HepG2 (cell line): ENCODE results near the gene IRS1. TPM values are rescaled to one million over a fixed set of nuclear protein-coding genes. Genes with fewer than 3 reads are reported as not detected.
A peak's percentile ranks its signal among the peaks of the same experiment; 100 is the strongest.

Source experiments
- ARNT ChIP-seq: fragments of 450-650 bp; IDR thresholded peaks from 2 replicates; pipeline ENCODE4 v1.6.1; 2017
- ATF3 ChIP-seq: sonication (generic); formaldehyde crosslinking; IDR thresholded peaks from 2 replicates; pipeline ENCODE4 v1.4.0; 2020; ENCODE audit warnings: missing genetic modification reagents
- FOXA1 ChIP-seq, 2 experiments: fragments of 450-650 bp in 1 of 2; sonication (generic) in 1 of 2; formaldehyde crosslinking in 1 of 2; IDR thresholded peaks; 2 replicates each; pipeline versions ENCODE4 v1.4.0 to v1.6.1; 2016 to 2020; ENCODE audit warnings: missing genetic modification reagents in 1 of 2
- FOXA3 ChIP-seq: IDR thresholded peaks from 2 replicates; pipeline ENCODE4 v1.6.1; 2016; ENCODE audit warnings: missing genetic modification reagents, missing compliant biosample characterization
- FOXJ3 ChIP-seq: sonication (generic); formaldehyde crosslinking; IDR thresholded peaks from 2 replicates; pipeline ENCODE4 v1.4.0; 2020; ENCODE audit warnings: missing genetic modification reagents, mild to moderate bottlenecking, borderline replicate concordance
- HNF4A ChIP-seq: sonication (generic); formaldehyde crosslinking; IDR thresholded peaks from 2 replicates; pipeline ENCODE4 v1.4.0; 2020; ENCODE audit warnings: missing genetic modification reagents
- KLF12 ChIP-seq: sonication (generic); formaldehyde crosslinking; IDR thresholded peaks from 2 replicates; pipeline ENCODE4 v1.4.0; 2020; ENCODE audit warnings: missing genetic modification reagents, borderline replicate concordance
- MYC ChIP-seq: sonication (generic); formaldehyde crosslinking; IDR thresholded peaks from 2 replicates; pipeline ENCODE4 v1.9.0; 2021; ENCODE audit warnings: missing genetic modification reagents, borderline replicate concordance
- NRL ChIP-seq: sonication (generic); formaldehyde crosslinking; IDR thresholded peaks from 2 replicates; pipeline ENCODE4 v1.5.0; 2020; ENCODE audit warnings: missing genetic modification reagents, mild to moderate bottlenecking, moderate library complexity, borderline replicate concordance
- PBX3 ChIP-seq: sonication (generic); formaldehyde crosslinking; IDR thresholded peaks from 2 replicates; pipeline ENCODE4 v1.8.1; 2023; ENCODE audit warnings: missing genetic modification reagents, inconsistent platforms, borderline replicate concordance
- POLR2A ChIP-seq, 2 experiments: IDR thresholded peaks; 2 replicates each; pipeline ENCODE4 v1.6.1; 2011; ENCODE audit warnings: low read depth in 2 of 2, low read length in 2 of 2, mild to moderate bottlenecking in 1 of 2, moderate library complexity in 1 of 2; ENCODE audit not compliant: insufficient read depth in 1 of 2
- PRPF4 ChIP-seq: fragments of 200-400 bp; formaldehyde crosslinking; IDR thresholded peaks from 2 replicates; pipeline ENCODE4 v1.6.1; 2016; ENCODE audit warnings: low read length, low read depth; ENCODE audit not compliant: poor library complexity, severe bottlenecking
- RCOR2 ChIP-seq: IDR thresholded peaks from 2 replicates; pipeline ENCODE4 v1.6.1; 2016; ENCODE audit warnings: missing biosample characterization, missing genetic modification reagents
- SOX6 ChIP-seq, 2 experiments: fragments of 450-650 bp in 1 of 2; sonication (generic) in 1 of 2; formaldehyde crosslinking in 1 of 2; IDR thresholded peaks; 2 replicates each; pipeline versions ENCODE4 v1.4.0 to v1.6.1; 2017 to 2020; ENCODE audit warnings: antibody characterized with exemption in 1 of 2, mild to moderate bottlenecking in 1 of 2, missing genetic modification reagents in 1 of 2
- XBP1 ChIP-seq: sonication (generic); formaldehyde crosslinking; IDR thresholded peaks from 2 replicates; pipeline ENCODE4 v1.5.0; 2020; ENCODE audit warnings: missing genetic modification reagents
- ZBTB38 ChIP-seq: sonication (generic); formaldehyde crosslinking; IDR thresholded peaks from 2 replicates; pipeline ENCODE4 v1.5.1; 2020; ENCODE audit warnings: mild to moderate bottlenecking, missing genetic modification reagents
- ZNF292 ChIP-seq: sonication (generic); formaldehyde crosslinking; IDR thresholded peaks from 2 replicates; pipeline ENCODE4 v1.8.1; 2022; ENCODE audit warnings: mild to moderate bottlenecking, low read depth, missing genetic modification reagents, borderline replicate concordance
- ZNF7 ChIP-seq: IDR thresholded peaks from 2 replicates; pipeline ENCODE4 v1.6.1; 2016; ENCODE audit warnings: missing biosample characterization, missing genetic modification reagents
- ZNF792 ChIP-seq: IDR thresholded peaks from 2 replicates; pipeline ENCODE4 v1.6.1; 2016
- ZSCAN22 ChIP-seq: sonication (generic); formaldehyde crosslinking; IDR thresholded peaks from 2 replicates; pipeline ENCODE4 v1.4.0; 2020; ENCODE audit warnings: mild to moderate bottlenecking, missing genetic modification reagents
- polyA plus RNA-seq, 8 experiments: library from polyadenylated mRNA; depleted of rRNA in 3 of 8; stranded (reverse) in 7 of 8; unstranded in 1 of 8; fragments of >200 nt; fragmentation: Illumina TruSeq in 4 of 8; extraction: Trizol in 4 of 8; gene quantifications; 2 replicates each; pipeline versions ENCODE4 v1.2.1 to v1.2.3, GENCODE V29; 2011 to 2016; ENCODE audit warnings: low read depth in 4 of 8, missing spikeins in 1 of 8, mixed read lengths in 1 of 8; ENCODE audit not compliant: insufficient read depth in 1 of 8
- total RNA-seq, 5 experiments: library from RNA; depleted of rRNA; stranded (reverse); fragments of >200 nt; fragmentation: Illumina TruSeq; extraction: Trizol; gene quantifications; 2 replicates each; pipeline ENCODE4 v1.2.3, GENCODE V29; 2016; ENCODE audit warnings: low read depth in 1 of 5
- TF ChIP-seq, protein P1 (sequence below): sonication (generic); formaldehyde crosslinking; IDR thresholded peaks from 2 replicates; pipeline ENCODE4; 2020; ENCODE audit warnings: missing genetic modification reagents, mild to moderate bottlenecking, borderline replicate concordance
- TF ChIP-seq, protein P2 (sequence below): sonication (generic); formaldehyde crosslinking; IDR thresholded peaks from 2 replicates; pipeline ENCODE4 v1.5.0; 2020; ENCODE audit warnings: missing genetic modification reagents, mild to moderate bottlenecking, borderline replicate concordance

Gene IRS1
- total and polyA plus RNA-seq, 2 of the 13 experiments (the other 11 are each of a cell fraction or from before 2014, with no cell fraction given): 8.7 to 9.0 TPM

DNA sequence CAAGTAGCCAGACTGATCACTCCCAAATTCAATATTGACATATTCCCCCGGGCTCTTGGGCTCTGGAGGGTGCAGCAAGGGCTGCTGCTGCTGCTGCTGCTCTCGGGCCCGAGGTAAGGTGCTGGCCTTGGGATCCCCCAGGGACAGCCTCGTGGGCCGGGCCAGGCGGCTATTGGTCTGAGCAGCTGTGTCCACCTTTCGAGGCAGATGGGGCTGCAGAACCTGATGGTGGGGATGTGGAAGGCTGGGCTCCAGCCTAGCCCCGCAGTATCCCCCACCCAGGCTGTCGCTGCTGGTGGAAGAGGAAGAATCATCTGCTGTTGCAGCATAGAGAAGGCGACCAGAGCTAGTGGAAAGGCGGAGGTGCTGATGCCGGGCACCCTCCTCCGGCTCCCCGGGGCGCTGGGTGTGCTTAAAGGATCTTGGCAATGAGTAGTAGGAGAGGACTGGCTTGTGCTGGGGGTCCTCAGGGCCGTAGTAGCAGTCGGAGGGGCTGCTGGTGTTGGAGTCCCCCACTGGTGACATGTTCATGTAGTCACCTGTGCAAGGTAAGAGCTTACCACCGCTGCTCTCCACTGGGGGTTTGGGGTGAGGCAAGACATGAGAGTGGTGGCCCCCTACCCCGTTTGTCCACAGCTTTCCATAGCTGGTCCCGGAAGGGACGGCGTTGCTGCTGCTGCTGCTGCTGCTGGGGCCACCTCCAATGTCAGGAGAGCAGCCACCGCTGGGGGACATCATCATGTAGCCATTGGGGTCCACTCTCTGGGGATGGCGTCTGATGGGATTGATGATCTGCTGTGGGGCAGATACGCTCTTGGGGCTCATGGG lies 3.4 kb downstream of the IRS1 start (continued):
- TF ChIP-seq, protein P1, sequence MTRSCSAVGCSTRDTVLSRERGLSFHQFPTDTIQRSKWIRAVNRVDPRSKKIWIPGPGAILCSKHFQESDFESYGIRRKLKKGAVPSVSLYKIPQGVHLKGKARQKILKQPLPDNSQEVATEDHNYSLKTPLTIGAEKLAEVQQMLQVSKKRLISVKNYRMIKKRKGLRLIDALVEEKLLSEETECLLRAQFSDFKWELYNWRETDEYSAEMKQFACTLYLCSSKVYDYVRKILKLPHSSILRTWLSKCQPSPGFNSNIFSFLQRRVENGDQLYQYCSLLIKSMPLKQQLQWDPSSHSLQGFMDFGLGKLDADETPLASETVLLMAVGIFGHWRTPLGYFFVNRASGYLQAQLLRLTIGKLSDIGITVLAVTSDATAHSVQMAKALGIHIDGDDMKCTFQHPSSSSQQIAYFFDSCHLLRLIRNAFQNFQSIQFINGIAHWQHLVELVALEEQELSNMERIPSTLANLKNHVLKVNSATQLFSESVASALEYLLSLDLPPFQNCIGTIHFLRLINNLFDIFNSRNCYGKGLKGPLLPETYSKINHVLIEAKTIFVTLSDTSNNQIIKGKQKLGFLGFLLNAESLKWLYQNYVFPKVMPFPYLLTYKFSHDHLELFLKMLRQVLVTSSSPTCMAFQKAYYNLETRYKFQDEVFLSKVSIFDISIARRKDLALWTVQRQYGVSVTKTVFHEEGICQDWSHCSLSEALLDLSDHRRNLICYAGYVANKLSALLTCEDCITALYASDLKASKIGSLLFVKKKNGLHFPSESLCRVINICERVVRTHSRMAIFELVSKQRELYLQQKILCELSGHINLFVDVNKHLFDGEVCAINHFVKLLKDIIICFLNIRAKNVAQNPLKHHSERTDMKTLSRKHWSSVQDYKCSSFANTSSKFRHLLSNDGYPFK (CRISPR knock-in tag): 0 out of 2 replicates have a peak, but pooled peaks have one; percentile 9
- TF ChIP-seq PRPF4 (no peak), MYC (0 out of 2 replicates have a peak, but pooled peaks have one; percentile 15), PBX3 (CRISPR knock-in tag) (no peak), ZSCAN22 (no peak), ZNF792 (CRISPR knock-in tag) (0 out of 2 replicates have a peak, but pooled peaks have one; percentile 10), KLF12 (no peak), HNF4A (CRISPR knock-in tag) (no peak; the same call in 1 of the 2 replicates), ATF3 (CRISPR knock-in tag) (no peak), XBP1 (CRISPR knock-in tag) (0 out of 2 replicates have a peak, but pooled peaks have one; percentile 12), FOXA3 (peak; percentile 38; the same call in 1 of the 2 replicates), POLR2A (IDR thresholded peaks at IDR 0.05; ENCODE audit: insufficient read depth in 1 of 2, low read depth in 2 of 2, low read length in 2 of 2) (peak in 1 of 2 experiments; percentile 19; a peak in 1 of 4 replicates), ARNT (no peak), ZNF292 (CRISPR knock-in tag) (0 out of 2 replicates have a peak, but pooled peaks have one; percentile 27), NRL (CRISPR knock-in tag) (no peak), ZBTB38 (CRISPR knock-in tag) (no peak), SOX6 (IDR thresholded peaks at IDR 0.05) (no peak), SOX6 (CRISPR knock-in tag; IDR thresholded peaks at IDR 0.05) (no peak), FOXJ3 (CRISPR knock-in tag) (0 out of 2 replicates have a peak, but pooled peaks have one; percentile 23), FOXA1 (IDR thresholded peaks at IDR 0.05) (no peak), FOXA1 (CRISPR knock-in tag; IDR thresholded peaks at IDR 0.05) (peak; percentile 62; the same call in 1 of the 2 replicates), RCOR2 (CRISPR knock-in tag) (no peak), ZNF7 (CRISPR knock-in tag) (no peak)
- TF ChIP-seq, protein P2, sequence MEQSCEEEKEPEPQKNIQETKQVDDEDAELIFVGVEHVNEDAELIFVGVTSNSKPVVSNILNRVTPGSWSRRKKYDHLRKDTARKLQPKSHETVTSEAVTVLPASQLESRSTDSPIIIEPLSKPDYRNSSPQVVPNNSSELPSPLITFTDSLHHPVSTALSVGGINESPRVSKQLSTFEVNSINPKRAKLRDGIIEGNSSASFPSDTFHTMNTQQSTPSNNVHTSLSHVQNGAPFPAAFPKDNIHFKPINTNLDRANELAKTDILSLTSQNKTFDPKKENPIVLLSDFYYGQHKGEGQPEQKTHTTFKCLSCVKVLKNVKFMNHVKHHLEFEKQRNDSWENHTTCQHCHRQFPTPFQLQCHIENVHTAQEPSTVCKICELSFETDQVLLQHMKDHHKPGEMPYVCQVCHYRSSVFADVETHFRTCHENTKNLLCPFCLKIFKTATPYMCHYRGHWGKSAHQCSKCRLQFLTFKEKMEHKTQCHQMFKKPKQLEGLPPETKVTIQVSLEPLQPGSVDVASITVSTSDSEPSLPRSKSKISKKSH (CRISPR knock-in tag): 0 out of 2 replicates have a peak, but pooled peaks have one; percentile 29
